ENCODE results near the gene RNASET2. TPM values are rescaled to one million over a fixed set of nuclear protein-coding genes. Genes with fewer than 3 reads are reported as not detected.

The RNASET2 gene
- total and polyA plus RNA-seq, 3 donors from 2014 or later, result 44.5 to 56.1 (median 50.2) TPM

- 82 to 87% methylated on average over 12 of the region's 12 CpGs for WGBS, 2 donors
- no peak for TF ChIP-seq CTCF (IDR thresholded peaks at IDR 0.05)
- no peak for TF ChIP-seq POLR2A (IDR thresholded peaks at IDR 0.05)
Observed at GRCh38 chr6:166927240-166927934, 29.0 kb downstream of the RNASET2 start.

GRCh38 chr6:166926748-166927147, 29.6 kb downstream of the RNASET2 start:
- no peak for DNase-seq
- Histone ChIP-seq H3K36me3 (ENCODE audit: low read depth, missing control alignments) (no peaks in the 10 kb centered on the region), H3K27me3 (no peaks in the 10 kb centered on the region), H3K9me3 (no peaks in the 10 kb centered on the region), H3K27ac (no peak overlapping the region), H3K4me1 (peaks cover 9% of the 10 kb centered on the region), H3K4me3 (no peak overlapping the region)
- WGBS, 2 donors, result 85 to 91% methylated on average over 12 of the region's 12 CpGs
- no peak for TF ChIP-seq CTCF (IDR thresholded peaks at IDR 0.05)
- TF ChIP-seq POLR2A (IDR thresholded peaks at IDR 0.05), result no peak
- intact Hi-C loops (cut with DNase I; ENCODE audit: low total_unique reads), result no loop called here

More at GRCh38 chr6:166927240-166927934, 29.0 kb downstream of the RNASET2 start:
- DNase-seq, result no peak
- H3K27ac ChIP-seq, result no peak overlapping the region
- H3K4me3 ChIP-seq, result no peak overlapping the region
- H3K36me3 ChIP-seq (ENCODE audit: low read depth, missing control alignments), result no peaks in the 10 kb centered on the region
- H3K27me3 ChIP-seq, result no peaks in the 10 kb centered on the region
- H3K9me3 ChIP-seq, result no peaks in the 10 kb centered on the region
- H3K4me1 ChIP-seq, result peaks cover 9% of the 10 kb centered on the region
- intact Hi-C loops (cut with DNase I; ENCODE audit: low total_unique reads), result no loop called here

GRCh38 chr6:166925141-166925996, 31.0 kb downstream of the RNASET2 start:
- H3K27me3 ChIP-seq, result no peaks in the 10 kb centered on the region
- intact Hi-C loops (cut with DNase I; ENCODE audit: low total_unique reads), result no loop called here
- DNase-seq, result no peak
- H3K36me3 ChIP-seq (ENCODE audit: low read depth, missing control alignments), result no peaks in the 10 kb centered on the region
- TF ChIP-seq POLR2A (IDR thresholded peaks at IDR 0.05) (no peak), CTCF (IDR thresholded peaks at IDR 0.05) (no peak)
- peaks cover 9% of the 10 kb centered on the region for H3K4me1 ChIP-seq
- H3K9me3 ChIP-seq, result no peaks in the 10 kb centered on the region
- no peak overlapping the region for H3K4me3 ChIP-seq
- 94 to 95% methylated on average over 19 of the region's 19 CpGs for WGBS, 2 donors
- H3K27ac ChIP-seq, result no peak overlapping the region

GRCh38 chr6:166924531-166924930, 31.8 kb downstream of the RNASET2 start:
- intact Hi-C loops (cut with DNase I; ENCODE audit: low total_unique reads), result no loop called here
- no peak overlapping the region for H3K4me3 ChIP-seq
- H3K36me3 ChIP-seq (ENCODE audit: low read depth, missing control alignments), result no peaks in the 10 kb centered on the region
- TF ChIP-seq CTCF (IDR thresholded peaks at IDR 0.05) (no peak), POLR2A (IDR thresholded peaks at IDR 0.05) (no peak)
- WGBS, 2 donors, result 91 to 96% methylated on average over 9 of the region's 9 CpGs
- H3K27me3 ChIP-seq, result no peaks in the 10 kb centered on the region
- no peaks in the 10 kb centered on the region for H3K9me3 ChIP-seq
- no peak for DNase-seq
- H3K27ac ChIP-seq, result no peak overlapping the region
- peaks cover 3% of the 10 kb centered on the region for H3K4me1 ChIP-seq

Data from testis (tissue), 3 donors.